HEK293 (cell line): ENCODE data around the gene ARHGAP42.

ENCODE experiments used
- CTCF ChIP-seq: fragments of 450-650 bp; formaldehyde crosslinking; IDR thresholded peaks from 2 replicates; pipeline ENCODE4 v1.5.1; 2016; ENCODE audit warnings: missing biosample characterization, missing genetic modification characterization
- KLF10 ChIP-seq: fragments of 450-650 bp; IDR thresholded peaks from 2 replicates; pipeline ENCODE4 v1.5.1; 2018; ENCODE audit warnings: missing biosample characterization, mild to moderate bottlenecking, missing genetic modification characterization
- SCRT1 ChIP-seq: fragments of 450-650 bp; formaldehyde crosslinking; IDR thresholded peaks from 2 replicates; pipeline ENCODE4 v1.5.1; 2016; ENCODE audit warnings: missing biosample characterization, missing genetic modification characterization, borderline replicate concordance
- ZBTB7A ChIP-seq: fragments of 450-650 bp; formaldehyde crosslinking; IDR thresholded peaks from 2 replicates; pipeline ENCODE4 v1.5.1; 2016; ENCODE audit warnings: low read depth, missing biosample characterization, missing genetic modification characterization
- ZNF133 ChIP-seq: fragments of 450-650 bp; formaldehyde crosslinking; IDR thresholded peaks from 2 replicates; pipeline ENCODE4 v1.5.1; 2016; ENCODE audit warnings: missing biosample characterization, missing genetic modification characterization
- ZNF335 ChIP-seq: fragments of 450-650 bp; formaldehyde crosslinking; conservative IDR thresholded peaks from 2 replicates; pipeline ENCODE4 v1.5.1; 2016; ENCODE audit warnings: missing biosample characterization, missing genetic modification characterization
- ZNF341 ChIP-seq: fragments of 450-650 bp; formaldehyde crosslinking; IDR thresholded peaks from 2 replicates; pipeline ENCODE4; 2016; ENCODE audit warnings: low read depth, missing biosample characterization, missing genetic modification characterization
- ZNF394 ChIP-seq: fragments of 450-650 bp; formaldehyde crosslinking; IDR thresholded peaks from 2 replicates; pipeline ENCODE4 v1.5.1; 2016; ENCODE audit warnings: missing biosample characterization, missing genetic modification characterization, mild to moderate bottlenecking, moderate library complexity, borderline replicate concordance
- ZNF549 ChIP-seq: fragments of 450-650 bp; IDR thresholded peaks from 2 replicates; pipeline ENCODE4 v1.5.1; 2018; ENCODE audit warnings: missing biosample characterization, missing genetic modification characterization, mild to moderate bottlenecking, inconsistent platforms, moderate library complexity
- ZNF639 ChIP-seq: fragments of 450-650 bp; formaldehyde crosslinking; IDR thresholded peaks from 2 replicates; pipeline ENCODE4 v1.5.1; 2016; ENCODE audit warnings: missing biosample characterization, missing genetic modification characterization
- ZNF776 ChIP-seq: fragments of 450-650 bp; formaldehyde crosslinking; IDR thresholded peaks from 2 replicates; pipeline ENCODE4 v1.5.0; 2017; ENCODE audit warnings: missing biosample characterization, missing genetic modification characterization, borderline replicate concordance
- ZNF830 ChIP-seq: fragments of 450-650 bp; IDR thresholded peaks from 2 replicates; pipeline ENCODE4 v1.5.0; 2018; ENCODE audit warnings: missing biosample characterization, missing genetic modification characterization, low read depth, mild to moderate bottlenecking, moderate library complexity
- ZNF837 ChIP-seq: fragments of 450-650 bp; formaldehyde crosslinking; IDR thresholded peaks from 2 replicates; pipeline ENCODE4 v1.5.1; 2016; ENCODE audit warnings: missing biosample characterization, missing genetic modification characterization
- ZSCAN5A ChIP-seq: fragments of 450-650 bp; formaldehyde crosslinking; IDR thresholded peaks from 2 replicates; pipeline ENCODE4 v1.5.1; 2016; ENCODE audit warnings: missing biosample characterization, missing genetic modification characterization

- no peak for TF ChIP-seq CTCF (tag by site-specific recombination)
- TF ChIP-seq ZNF133 (tag by site-specific recombination), result no peak
- TF ChIP-seq ZNF776 (tag by site-specific recombination), result no peak
- TF ChIP-seq ZNF837 (tag by site-specific recombination), result no peak
- TF ChIP-seq ZNF639 (tag by site-specific recombination), result no peak
- no peak for TF ChIP-seq ZNF341 (tag by site-specific recombination)
- TF ChIP-seq SCRT1, result no peak
- TF ChIP-seq ZNF549, result no peak
- TF ChIP-seq ZNF394 (tag by site-specific recombination), result no peak
- no peak for TF ChIP-seq KLF10 (tag by site-specific recombination)
- TF ChIP-seq ZNF335, result no peak
- no peak for TF ChIP-seq ZBTB7A
- TF ChIP-seq ZNF830 (tag by site-specific recombination), result no peak
- TF ChIP-seq ZSCAN5A (tag by site-specific recombination), result no peak
These were observed 324.8 kb downstream of the ARHGAP42 start for GRCh38 chr11:101011881-101012280.
